Activated effector memory CD4-positive, alpha-beta T cell treated with anti-CD3 and anti-CD28 coated beads, Interleukin-2, amount 50 U/mL, for 16 hours (primary cell): ENCODE data around the gene RAB15.

Experiments used
- DNase-seq: peaks from one replicate; pipeline ENCODE4 v3.0.0-alpha.2; 2020

Gene RAB15

DNA sequence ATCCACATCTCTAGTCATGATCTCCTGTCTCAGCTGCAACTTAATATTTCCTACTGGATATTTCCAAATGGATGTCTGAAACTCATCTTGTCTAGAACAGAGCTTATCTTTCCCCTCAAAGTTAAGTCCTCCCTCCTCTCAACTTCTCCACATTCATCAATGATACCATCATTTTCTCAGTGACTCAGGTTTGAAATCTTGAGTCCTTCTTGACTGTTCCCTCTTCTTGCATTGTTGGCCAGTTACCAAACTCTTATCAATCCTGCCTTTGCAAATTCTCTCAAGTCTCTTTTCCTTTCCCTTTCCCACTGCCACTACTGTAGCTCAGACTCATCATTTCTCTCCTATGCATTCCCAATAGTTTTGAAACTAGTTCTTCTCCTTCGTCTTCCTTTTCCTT lies 72.2 kb downstream of the RAB15 start:
- no peak for DNase-seq
